ENCODE data around the gene TBC1D9B.

DNA sequence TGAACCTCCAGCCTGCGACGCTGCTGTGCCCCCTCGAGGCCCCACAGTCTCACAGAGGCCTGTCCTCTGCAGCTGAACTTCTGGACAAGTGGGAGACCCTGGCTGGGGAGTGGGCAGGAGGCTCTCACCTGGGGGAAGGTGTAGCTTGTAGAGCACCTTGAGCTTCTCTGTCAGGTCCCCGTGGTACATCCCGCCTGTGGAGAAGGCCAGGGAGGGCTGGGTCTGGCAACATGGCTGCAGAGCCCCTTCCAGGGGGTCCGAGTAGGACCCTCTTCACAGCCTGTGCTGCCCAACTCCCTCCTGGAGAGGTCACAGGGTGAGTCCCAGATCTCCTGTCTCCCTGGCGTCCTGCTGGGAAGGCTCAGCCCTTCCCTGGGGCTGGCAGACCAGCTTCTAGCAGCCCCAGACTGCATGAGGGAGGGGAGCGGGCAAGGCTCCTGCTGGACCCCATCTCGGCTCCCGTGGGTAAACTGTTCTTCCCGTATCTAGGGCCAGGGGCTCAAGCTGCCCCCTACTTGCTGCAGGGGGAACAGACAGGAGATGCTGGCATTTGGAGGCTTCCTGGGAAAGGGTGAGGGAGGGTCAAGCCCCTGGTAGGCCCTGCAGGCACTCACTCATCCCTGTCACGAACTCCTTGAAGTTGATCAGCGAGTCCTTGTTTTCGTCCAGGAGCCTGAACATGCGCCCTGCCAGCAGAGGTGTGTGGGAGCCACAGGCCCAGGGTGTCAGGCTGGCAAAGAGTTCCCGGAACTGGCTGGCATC, 37.9 kb downstream of the TBC1D9B start:
- no peak for TF ChIP-seq POLR2A (IDR thresholded peaks at IDR 0.05)
- TF ChIP-seq, protein P1, sequence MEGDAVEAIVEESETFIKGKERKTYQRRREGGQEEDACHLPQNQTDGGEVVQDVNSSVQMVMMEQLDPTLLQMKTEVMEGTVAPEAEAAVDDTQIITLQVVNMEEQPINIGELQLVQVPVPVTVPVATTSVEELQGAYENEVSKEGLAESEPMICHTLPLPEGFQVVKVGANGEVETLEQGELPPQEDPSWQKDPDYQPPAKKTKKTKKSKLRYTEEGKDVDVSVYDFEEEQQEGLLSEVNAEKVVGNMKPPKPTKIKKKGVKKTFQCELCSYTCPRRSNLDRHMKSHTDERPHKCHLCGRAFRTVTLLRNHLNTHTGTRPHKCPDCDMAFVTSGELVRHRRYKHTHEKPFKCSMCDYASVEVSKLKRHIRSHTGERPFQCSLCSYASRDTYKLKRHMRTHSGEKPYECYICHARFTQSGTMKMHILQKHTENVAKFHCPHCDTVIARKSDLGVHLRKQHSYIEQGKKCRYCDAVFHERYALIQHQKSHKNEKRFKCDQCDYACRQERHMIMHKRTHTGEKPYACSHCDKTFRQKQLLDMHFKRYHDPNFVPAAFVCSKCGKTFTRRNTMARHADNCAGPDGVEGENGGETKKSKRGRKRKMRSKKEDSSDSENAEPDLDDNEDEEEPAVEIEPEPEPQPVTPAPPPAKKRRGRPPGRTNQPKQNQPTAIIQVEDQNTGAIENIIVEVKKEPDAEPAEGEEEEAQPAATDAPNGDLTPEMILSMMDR (IDR thresholded peaks at IDR 0.05), result no peak
